HFF-Myc (cell line): ENCODE results near the gene TNS4.

Experiments used
- DNase-seq: peaks from one replicate; pipeline ENCODE4 v3.0.0-alpha.2; 2011; ENCODE audit warnings: low read depth; ENCODE audit errors: extremely low read depth
- H3K4me3 ChIP-seq: replicated peaks from 2 replicates; pipeline ENCODE4 v1.5.1; 2011; ENCODE audit warnings: low read depth, mild to moderate bottlenecking, control low read depth, low read length
- CTCF ChIP-seq: IDR thresholded peaks from 2 replicates; pipeline ENCODE4 v1.5.1; 2012; ENCODE audit warnings: mild to moderate bottlenecking, low read depth, low read length, control low read depth; ENCODE audit errors: missing control alignments

Gene TNS4

GRCh38 chr17:40538936-40539705 is 37.7 kb upstream of the TNS4 start:
- TF ChIP-seq CTCF, result no peak
- DNase-seq, result no peak
- H3K4me3 ChIP-seq, result no peak overlapping the region

- H3K4me3 ChIP-seq, result no peak overlapping the region
- DNase-seq, result no peak
- no peak for TF ChIP-seq CTCF
These were observed 36.9 kb upstream of the TNS4 start for GRCh38 chr17:40538019-40538935.

DNA sequence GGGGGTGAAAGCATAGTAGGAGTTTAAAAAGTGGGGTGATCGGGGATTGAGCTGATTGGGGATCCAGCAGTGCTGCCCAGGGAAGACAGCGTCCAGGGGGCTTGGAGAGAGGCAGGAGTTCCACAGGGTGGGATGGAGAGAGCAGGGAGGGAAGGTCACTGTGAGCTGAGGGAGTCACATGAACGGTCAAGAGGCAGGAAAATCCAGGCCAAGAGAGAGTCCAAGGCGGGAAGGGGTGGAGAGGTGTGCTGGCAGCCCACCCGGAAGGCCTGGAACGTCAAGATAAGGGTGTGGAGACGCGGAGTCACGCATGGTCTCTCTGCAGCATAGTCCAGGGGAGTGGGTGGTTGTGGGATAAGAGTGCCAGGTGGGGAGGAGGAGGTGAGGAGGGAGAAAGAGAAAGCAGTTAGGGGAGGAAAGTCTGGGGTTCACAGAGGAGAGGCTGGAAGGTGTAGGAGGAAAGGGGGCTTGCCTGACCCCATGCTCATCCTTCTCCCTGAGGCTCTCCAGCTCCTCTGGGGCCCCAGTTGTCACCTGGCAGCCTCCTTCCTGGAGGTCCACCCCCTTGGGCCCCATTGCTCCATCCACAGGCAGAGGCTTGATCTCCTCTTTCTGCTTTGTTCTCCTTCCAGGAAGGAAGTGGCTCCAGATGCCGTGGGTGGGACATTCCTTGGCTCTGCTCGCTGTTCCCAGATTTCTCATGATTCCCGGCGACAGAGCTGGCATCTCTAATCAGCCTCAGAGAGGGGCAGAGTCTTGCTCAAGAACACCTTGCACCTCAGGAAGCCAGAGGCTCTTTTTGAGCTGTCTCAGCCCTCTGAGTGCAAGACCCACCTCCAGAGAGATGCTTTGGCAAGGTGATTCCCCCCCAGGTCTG is 35.1 kb upstream of the TNS4 start:
- H3K4me3 ChIP-seq, result no peak overlapping the region
- TF ChIP-seq CTCF, result no peak
- DNase-seq, result no peak

DNA sequence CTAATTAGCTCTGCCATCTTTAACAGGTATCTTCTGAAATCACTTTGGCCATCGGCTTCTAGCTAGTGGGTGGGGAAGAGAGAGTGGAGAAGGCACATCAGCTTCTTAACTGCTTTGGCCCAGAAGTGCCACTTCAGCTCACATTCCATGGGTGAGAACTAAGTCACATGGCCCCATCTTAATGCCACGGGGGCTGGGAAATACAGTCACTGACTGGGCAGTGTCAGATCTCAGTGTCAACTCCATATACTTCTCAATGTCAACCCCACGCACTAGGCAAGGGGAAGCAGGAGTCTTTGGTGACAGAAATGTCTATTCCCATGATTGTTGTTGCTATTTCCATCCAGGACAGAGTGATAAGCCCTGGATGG is 34.5 kb upstream of the TNS4 start:
- no peak for DNase-seq
- H3K4me3 ChIP-seq, result no peak overlapping the region
- no peak for TF ChIP-seq CTCF

DNA sequence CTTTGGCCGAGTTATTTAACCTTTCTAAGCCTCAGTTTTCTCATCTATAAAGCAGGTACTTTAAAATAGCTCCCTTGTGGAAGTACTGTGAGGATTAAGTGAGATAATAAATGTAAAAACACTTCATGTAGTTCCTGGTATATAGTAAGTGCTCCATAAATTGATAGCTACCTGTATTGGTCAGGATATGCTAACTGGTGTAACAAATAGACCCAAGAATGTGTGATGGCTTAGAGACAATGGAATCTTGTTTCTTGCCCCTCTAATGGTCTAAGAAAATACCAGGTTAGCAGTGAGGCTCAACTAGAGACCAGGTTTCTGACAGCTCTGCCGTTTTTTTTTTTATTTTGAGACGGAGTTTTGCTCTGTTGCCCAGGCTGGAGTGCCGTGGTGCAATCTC is 34.0 kb upstream of the TNS4 start:
- no peak for DNase-seq
- no peak for TF ChIP-seq CTCF
- no peak overlapping the region for H3K4me3 ChIP-seq

DNA sequence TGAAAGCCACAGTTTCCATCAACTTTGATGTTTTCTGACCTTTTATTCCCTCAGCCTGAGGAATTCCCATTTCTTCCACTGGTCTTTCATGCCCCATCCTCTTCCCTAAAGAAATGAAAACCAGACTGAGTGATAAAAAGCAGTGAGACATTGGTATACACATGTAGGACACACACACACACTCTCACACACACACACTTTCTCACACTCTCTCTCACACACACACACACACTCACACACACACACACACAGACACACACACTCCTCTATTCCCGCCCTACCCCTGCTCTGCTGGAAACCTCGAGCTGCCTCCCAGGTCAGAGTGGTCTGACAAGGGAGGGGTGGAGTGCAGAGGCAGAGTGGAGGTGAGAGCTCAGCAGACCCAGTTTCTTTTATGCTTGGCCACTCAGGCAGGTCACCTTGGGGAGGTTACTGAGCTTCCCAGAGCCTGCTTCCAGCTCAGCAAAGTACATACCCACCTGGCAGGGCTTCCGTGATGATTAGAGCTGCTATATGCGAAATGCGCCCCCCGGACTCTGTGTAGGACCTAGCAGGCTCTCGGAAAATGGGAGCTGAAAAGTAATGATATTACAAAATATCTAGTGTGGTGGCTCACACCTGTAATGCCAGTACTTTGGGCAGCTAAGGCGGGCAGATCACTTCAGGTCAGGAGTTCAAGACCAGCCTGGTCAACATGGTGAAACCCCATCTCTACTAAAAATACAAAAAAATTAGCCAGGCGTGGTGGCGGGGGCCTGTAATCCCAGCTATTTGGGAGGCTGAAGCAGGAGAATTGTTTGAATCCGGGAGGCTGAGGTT is 33.2 kb upstream of the TNS4 start:
- no peak overlapping the region for H3K4me3 ChIP-seq
- no peak for DNase-seq
- TF ChIP-seq CTCF, result no peak
